Panc1 (cell line): Measurements from ENCODE around the gene CDSN. TPM values are rescaled to one million over a fixed set of nuclear protein-coding genes. Genes with fewer than 3 reads are reported as not detected.
A peak's percentile ranks its signal among the peaks of the same experiment; 100 is the strongest.

Experiments
- ATAC-seq: fragments of 200-7000 bp; cut with Tn5 transposase; 2 replicates; pipeline ENCODE4 v1.9.1; 2020; ENCODE audit warnings: mild to moderate bottlenecking, moderate library complexity
- BruUV-seq: library from RNA; stranded (reverse); fragments of 400-500 nt; replicated peaks from 2 replicates; lab custom pipeline; 2021; lab: Mats Ljungman, UMichigan
- CTCF ChIA-PET: fragments of 300-600 bp; sonication (Branson Sonifier 250); formaldehyde crosslinking; loops from one replicate; lab custom pipeline; 2022; ENCODE audit warnings: antibody characterized with exemption; lab: Charles Lee
- POLR2A ChIA-PET: fragments of 300-600 bp; sonication (Branson Sonifier 250); formaldehyde crosslinking; loops from one replicate; lab custom pipeline; 2022; ENCODE audit warnings: antibody characterized with exemption; lab: Charles Lee
- DNase-seq: peaks from one replicate; pipeline ENCODE4 v3.0.0-alpha.2; 2010; ENCODE audit warnings: low read depth, low spot score
- H3K27ac ChIP-seq: 2 replicates; pipeline ENCODE4 v1.5.1; 2011; ENCODE audit warnings: mild to moderate bottlenecking, low read length, inconsistent platforms
- H3K27me3 ChIP-seq: fragments of 200-500 bp; sonication (Bioruptor generic); 2 replicates; pipeline ENCODE4 v1.6.0; 2014; ENCODE audit warnings: low read length, inconsistent platforms; ENCODE audit not compliant: control insufficient read depth, insufficient read depth
- H3K36me3 ChIP-seq: fragments of 200-500 bp; sonication (Bioruptor generic); 2 replicates; pipeline ENCODE4 v1.5.1; 2014; ENCODE audit warnings: inconsistent platforms, mild to moderate bottlenecking, low read length, moderate library complexity; ENCODE audit not compliant: control insufficient read depth, insufficient read depth
- H3K4me1 ChIP-seq: 2 replicates; pipeline ENCODE4 v1.5.1; 2011; ENCODE audit warnings: inconsistent platforms, mild to moderate bottlenecking, low read length, moderate library complexity; ENCODE audit not compliant: control insufficient read depth, insufficient read depth
- H3K4me3 ChIP-seq, 2 experiments: 2 replicates each; pipeline ENCODE4 v1.5.1; 2011 to 2012; ENCODE audit warnings: low read depth in 2 of 2, low read length in 2 of 2, mild to moderate bottlenecking in 2 of 2, inconsistent platforms in 1 of 2, moderate library complexity in 1 of 2
- H3K9me3 ChIP-seq: fragments of 200-500 bp; sonication (Bioruptor generic); 2 replicates; pipeline ENCODE4 v1.5.1; 2014; ENCODE audit warnings: low read depth, mild to moderate bottlenecking, inconsistent platforms, low read length, moderate library complexity; ENCODE audit not compliant: control insufficient read depth, insufficient read depth
- CTCF ChIP-seq: fragments of 450-650 bp; IDR thresholded peaks from 2 replicates; pipeline ENCODE4 v1.5.1; 2017; ENCODE audit warnings: mild to moderate bottlenecking
- POLR2AphosphoS5 ChIP-seq: IDR thresholded peaks from 2 replicates; pipeline ENCODE4 v1.6.1; 2012; ENCODE audit warnings: mild to moderate bottlenecking, low read depth, low read length, moderate library complexity
- REST ChIP-seq, 2 experiments: IDR thresholded peaks; 2 replicates each; pipeline ENCODE4 v1.6.1; 2011 to 2012; ENCODE audit warnings: low read depth in 2 of 2, control low read depth in 1 of 2, low read length in 1 of 2, mild to moderate bottlenecking in 1 of 2, moderate library complexity in 1 of 2; ENCODE audit not compliant: insufficient read depth in 1 of 2
- SIN3A ChIP-seq: IDR thresholded peaks from 2 replicates; pipeline ENCODE4 v1.6.1; 2012; ENCODE audit warnings: low read depth, mild to moderate bottlenecking, low read length, moderate library complexity, borderline replicate concordance; ENCODE audit not compliant: insufficient read depth
- TCF7L2 ChIP-seq: IDR thresholded peaks from 2 replicates; pipeline ENCODE4 v1.6.1; 2011; ENCODE audit warnings: mild to moderate bottlenecking, low read depth, low read length, inconsistent platforms
- in situ Hi-C: cut with HindIII; loops from 2 replicates; pipeline ENCODE4 v1.10.0; 2016; ENCODE audit warnings: low sequenced_read_pairs, low pct_unique_long_range_greater_than_20kb
- intact Hi-C: fragments of 100-400 bp; cut with micrococcal nuclease; formaldehyde crosslinking; loops from one replicate; pipeline ENCODE4 v1.10.0; 2022; ENCODE audit not compliant: unreplicated experiment
- total RNA-seq: library from RNA; stranded (reverse); gene quantifications from one replicate; pipeline ENCODE4 v1.2.1, GENCODE V29; 2021; ENCODE audit not compliant: unreplicated experiment

The CDSN gene
- total RNA-seq, 1 experiment from 2014 or later = not detected

GRCh38 chr6:31138982-31139381 lies 18.7 kb upstream of the CDSN start, which contains the start of gene PSORS1C2:
Gene PSORS1C2, minus strand, starts transcription at chr6:31139066. Its CDS starts 40 bp downstream, at chr6:31139026.
- CTCF ChIA-PET = interaction anchor here (1.0 to 1.1 kb wide), 3 partner anchors 9 to 228 kb away, joined by 4 read pairs; no protein-coding TSS in a partner anchor
- H3K4me3 ChIP-seq = peak within 1 kb of the TSS; percentile 27 to 63; a peak in 3 of 4 replicates
- H3K27ac ChIP-seq = no peak within 1 kb of the TSS
- intact Hi-C loops = loop anchor here (5.0 kb wide), 1 partner anchor 228 kb away; no protein-coding TSS in a partner anchor
- no TSS peak for BruUV-seq
- ATAC-seq (no peak), DNase-seq (no peak)
- H3K4me1 ChIP-seq = no peaks in the 10 kb centered on the region
- no peaks in the 10 kb centered on the region for H3K27me3 ChIP-seq
- in situ Hi-C loops = no loop called here
- no peaks in the 10 kb centered on the region for H3K9me3 ChIP-seq
- no peaks in the 10 kb centered on the region for H3K36me3 ChIP-seq
- TF ChIP-seq TCF7L2 (no peak), SIN3A (no peak), POLR2AphosphoS5 (no peak), REST (IDR thresholded peaks at IDR 0.05; ENCODE audit: insufficient read depth in 1 of 2, low read depth in 2 of 2, low read length in 1 of 2) (no peak), CTCF (no peak)
- POLR2A ChIA-PET = interaction anchor here (0.6 kb wide), 1 partner anchor 25 kb away, joined by 3 read pairs; no protein-coding TSS in a partner anchor

GRCh38 chr6:31135710-31136109 lies 15.5 kb upstream of the CDSN start:
- H3K36me3 ChIP-seq = no peaks in the 10 kb centered on the region
- intact Hi-C loops = loop anchor here (5.0 kb wide), 1 partner anchor 232 kb away; no protein-coding TSS in a partner anchor
- DNase-seq (no peak), ATAC-seq (no peak)
- TF ChIP-seq REST (IDR thresholded peaks at IDR 0.05; ENCODE audit: insufficient read depth in 1 of 2, low read depth in 2 of 2, low read length in 1 of 2) (no peak), SIN3A (no peak), CTCF (no peak), POLR2AphosphoS5 (no peak), TCF7L2 (no peak)
- ChIA-PET POLR2A (no interaction called here), CTCF (no interaction called here)
- no peak overlapping the region for H3K4me3 ChIP-seq
- no TSS peak for BruUV-seq
- no peak overlapping the region for H3K27ac ChIP-seq
- in situ Hi-C loops = no loop called here
- no peaks in the 10 kb centered on the region for H3K27me3 ChIP-seq
- no peaks in the 10 kb centered on the region for H3K4me1 ChIP-seq
- H3K9me3 ChIP-seq = no peaks in the 10 kb centered on the region
